Measurements from ENCODE around the gene BRSK2.
"Not testable (repeated sequence)": the region's sequence is repeated elsewhere in the genome, so short reads cannot be mapped to it uniquely, and the experiment has no call there.

Gene BRSK2

GRCh38 chr11:1502168-1502953, 112.6 kb downstream of the BRSK2 start:
- no peak for DNase-seq

GRCh38 chr11:1502954-1503707, 113.4 kb downstream of the BRSK2 start:
- no peak for DNase-seq

- DNase-seq, result no peak
These were observed 114.0 kb downstream of the BRSK2 start for GRCh38 chr11:1503708-1504104.

GRCh38 chr11:1504138-1504537, 114.4 kb downstream of the BRSK2 start:
- no peak for DNase-seq

GRCh38 chr11:1504581-1505290, 115.0 kb downstream of the BRSK2 start:
- DNase-seq, result no peak

- DNase-seq, result no peak
These were observed 115.7 kb downstream of the BRSK2 start for GRCh38 chr11:1505480-1505879.

GRCh38 chr11:1506981-1507380, 117.2 kb downstream of the BRSK2 start:
- no peak for DNase-seq

GRCh38 chr11:1507381-1508140, 117.8 kb downstream of the BRSK2 start:
- DNase-seq, result no peak

- DNase-seq, result no peak
These were observed 118.8 kb downstream of the BRSK2 start for GRCh38 chr11:1508491-1508891.

- no peak for DNase-seq
These were observed 119.3 kb downstream of the BRSK2 start for GRCh38 chr11:1508986-1509385.

GRCh38 chr11:1509626-1510255, 120.0 kb downstream of the BRSK2 start:
- no peak for DNase-seq

- not testable (repeated sequence) for DNase-seq
These were observed 120.6 kb downstream of the BRSK2 start for GRCh38 chr11:1510351-1510750.

- DNase-seq, result no peak
These were observed 121.2 kb downstream of the BRSK2 start for GRCh38 chr11:1510928-1511327.

GRCh38 chr11:1511937-1512496, 122.3 kb downstream of the BRSK2 start:
- no peak for DNase-seq
